GM12892 (cell line): ENCODE measurements around the gene EMC8.

Experiments
- POLR2A ChIP-seq: IDR thresholded peaks from 2 replicates; pipeline ENCODE4 v1.6.1; 2011; ENCODE audit warnings: low read depth, low read length, control low read depth
- POLR2AphosphoS5 ChIP-seq: IDR thresholded peaks from 2 replicates; pipeline ENCODE4 v1.6.1; 2011; ENCODE audit warnings: low read depth, low read length, control low read depth
- TAF1 ChIP-seq: IDR thresholded peaks from 2 replicates; pipeline ENCODE4 v1.6.1; 2011; ENCODE audit warnings: low read depth, mild to moderate bottlenecking, control low read depth, low read length, borderline replicate concordance

DNA sequence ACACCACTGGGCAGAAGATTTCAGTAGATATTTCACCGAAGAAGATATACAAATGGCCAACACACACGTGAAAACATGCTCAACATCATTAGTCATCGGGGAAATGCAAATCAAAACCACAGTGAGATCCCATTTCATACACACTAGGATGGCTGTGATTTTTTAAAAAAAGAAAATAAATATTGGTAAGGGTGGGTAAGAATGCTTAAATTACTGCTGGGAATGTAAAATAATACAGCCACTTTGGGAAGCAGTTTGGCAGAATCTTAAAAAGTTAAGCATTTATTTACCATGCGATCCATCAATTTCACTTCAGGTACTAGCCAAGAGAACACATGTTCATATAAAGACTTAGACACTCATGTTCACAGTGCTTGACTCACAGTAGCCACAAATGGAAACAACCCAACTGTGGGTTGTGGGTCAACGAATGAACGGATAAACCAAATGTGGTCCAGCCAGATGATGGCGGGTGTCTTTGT is 42.0 kb downstream of the EMC8 start:
- no peak for TF ChIP-seq POLR2A
- TF ChIP-seq POLR2AphosphoS5 = no peak
- TF ChIP-seq TAF1 = no peak
